Measurements from ENCODE around the gene MAPK4.
"Not testable (repeated sequence)": the region's sequence is repeated elsewhere in the genome, so short reads cannot be mapped to it uniquely, and the experiment has no call there.

MAPK4 gene

DNA sequence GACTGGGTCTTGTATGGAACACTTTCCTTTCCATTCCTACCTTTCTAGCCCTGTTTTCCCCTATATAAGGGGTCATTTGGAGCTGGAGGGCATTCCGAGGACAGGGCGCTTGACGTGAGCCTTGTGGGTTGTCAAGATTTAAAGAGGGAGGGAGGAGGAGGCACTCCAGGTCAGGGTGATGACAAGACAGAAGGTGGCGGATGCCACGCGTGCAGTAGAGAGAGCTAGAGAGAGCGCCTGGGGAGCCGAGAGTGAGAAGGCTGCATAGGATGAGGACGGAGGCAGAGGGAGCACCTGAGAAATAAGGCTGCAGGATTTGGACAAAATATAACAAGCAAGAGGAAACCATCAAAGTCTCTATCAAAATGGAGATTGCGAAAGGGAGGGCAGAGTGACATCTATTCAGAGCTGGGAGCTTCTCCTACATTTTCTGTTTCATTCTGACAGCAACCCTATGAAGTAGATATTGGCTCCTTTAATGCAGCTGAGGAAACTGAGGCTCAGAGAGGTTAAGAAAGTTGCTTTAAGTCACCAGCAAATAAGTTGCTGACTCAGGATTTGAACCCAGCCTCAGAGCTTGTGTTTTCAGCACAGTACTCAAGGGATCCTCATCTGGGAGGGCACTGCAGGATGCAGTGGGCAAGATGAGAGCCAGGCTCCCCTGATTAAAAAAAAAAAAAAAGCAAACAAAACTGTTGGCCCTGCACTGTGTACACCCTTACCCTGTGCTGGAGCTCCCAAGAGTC, 135.7 kb downstream of the MAPK4 start:
- no peak for DNase-seq

DNA sequence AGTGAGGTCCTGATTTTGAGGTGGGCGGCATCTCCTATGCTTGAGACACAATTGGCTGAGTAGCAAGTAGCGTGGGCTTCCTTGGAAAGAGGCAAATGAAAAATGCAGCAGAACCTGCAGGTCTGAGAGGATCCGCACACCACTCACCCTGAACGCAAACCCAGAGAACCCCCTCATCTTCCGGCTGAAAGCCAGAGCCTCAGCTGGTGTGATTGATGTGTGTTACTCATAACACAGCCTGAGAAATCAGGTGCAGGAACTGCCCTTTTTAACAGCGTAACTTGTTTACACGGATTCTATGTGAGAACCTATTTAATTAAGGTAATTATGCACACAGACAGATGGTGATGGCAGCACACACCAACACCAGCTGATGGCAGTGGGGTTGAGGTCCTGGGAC, 136.5 kb downstream of the MAPK4 start:
- DNase-seq, result no peak

DNA sequence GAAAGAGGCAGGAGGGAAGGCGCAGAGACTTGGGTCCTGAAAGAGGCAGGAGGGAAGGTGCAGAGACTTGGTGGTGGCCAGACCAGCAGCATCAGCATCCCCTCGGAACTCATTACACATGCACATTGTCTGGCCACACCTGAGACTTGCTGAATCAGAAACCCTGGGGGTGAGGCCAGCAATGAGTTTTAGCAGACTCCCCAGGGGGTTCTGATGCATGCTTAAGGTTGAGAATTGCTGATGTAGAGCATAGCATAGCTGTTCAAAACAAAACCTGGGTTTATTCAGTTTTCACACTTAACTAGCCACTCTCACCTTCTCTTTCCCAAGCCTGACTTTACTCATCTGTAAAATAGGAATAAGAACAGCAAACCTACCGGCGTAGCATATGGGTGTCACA, 137.0 kb downstream of the MAPK4 start:
- no peak for DNase-seq

DNA sequence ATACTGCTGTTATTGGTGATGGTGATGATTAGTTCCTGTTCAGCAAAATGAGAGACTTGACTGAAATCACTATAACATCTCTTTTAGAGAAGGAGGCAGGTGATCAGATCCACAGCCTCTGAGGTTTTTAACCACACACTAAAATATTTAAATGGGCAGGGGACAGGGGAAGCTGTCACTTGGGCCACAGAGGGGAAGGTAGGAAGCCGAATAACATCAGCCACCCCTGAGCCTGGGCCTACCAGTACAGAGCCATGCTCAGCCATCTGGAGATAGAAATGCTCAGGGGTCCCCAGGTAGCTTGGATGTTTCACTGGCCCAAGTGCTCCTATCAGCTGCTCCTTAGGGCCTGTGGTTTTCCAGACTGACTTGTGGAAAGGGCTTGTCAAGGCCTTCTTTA, 137.6 kb downstream of the MAPK4 start:
- no peak for DNase-seq

DNA sequence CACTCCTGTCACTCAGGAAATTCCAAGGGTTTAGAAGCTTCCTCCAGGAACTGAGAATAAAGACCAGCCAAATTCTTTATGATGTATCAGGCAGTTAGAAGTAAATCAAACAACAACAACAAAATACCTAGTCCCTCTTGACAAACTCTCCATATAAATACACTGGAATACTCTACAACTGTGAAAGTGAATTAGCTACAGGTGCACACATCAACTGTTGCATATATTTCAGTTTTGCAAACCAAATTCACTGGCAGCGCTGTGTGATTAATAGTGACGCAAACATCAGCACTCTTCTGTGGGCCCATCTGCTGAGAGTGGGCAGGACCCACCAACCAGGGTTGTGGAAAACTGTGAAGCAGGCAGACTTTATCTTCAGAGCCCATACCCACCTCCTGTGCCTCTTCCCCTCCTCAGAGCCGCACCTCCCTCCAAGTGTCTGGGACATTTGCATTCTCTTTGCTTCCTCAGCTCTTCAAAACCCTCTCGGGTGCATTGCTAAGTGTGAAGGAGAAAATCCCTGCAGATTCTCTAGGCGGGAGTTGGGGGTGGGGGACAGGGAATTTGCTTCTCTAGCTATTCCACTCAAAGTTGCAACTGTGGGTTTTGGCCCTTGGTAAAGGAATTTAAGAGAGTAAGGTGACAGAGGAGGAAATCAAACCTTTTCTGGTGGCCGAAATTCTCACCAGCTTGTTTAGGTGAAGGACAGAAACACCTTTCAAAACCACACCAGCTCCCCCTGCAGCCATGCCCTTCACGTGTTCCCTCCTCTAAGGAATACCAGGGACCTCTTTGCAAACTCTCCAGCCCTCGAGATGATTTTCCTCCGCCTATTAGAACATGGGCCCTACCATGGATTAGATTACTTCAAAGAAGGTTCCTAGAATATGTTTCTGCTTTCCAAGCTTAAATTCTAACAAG, 140.6 kb downstream of the MAPK4 start:
- no peak for DNase-seq

DNA sequence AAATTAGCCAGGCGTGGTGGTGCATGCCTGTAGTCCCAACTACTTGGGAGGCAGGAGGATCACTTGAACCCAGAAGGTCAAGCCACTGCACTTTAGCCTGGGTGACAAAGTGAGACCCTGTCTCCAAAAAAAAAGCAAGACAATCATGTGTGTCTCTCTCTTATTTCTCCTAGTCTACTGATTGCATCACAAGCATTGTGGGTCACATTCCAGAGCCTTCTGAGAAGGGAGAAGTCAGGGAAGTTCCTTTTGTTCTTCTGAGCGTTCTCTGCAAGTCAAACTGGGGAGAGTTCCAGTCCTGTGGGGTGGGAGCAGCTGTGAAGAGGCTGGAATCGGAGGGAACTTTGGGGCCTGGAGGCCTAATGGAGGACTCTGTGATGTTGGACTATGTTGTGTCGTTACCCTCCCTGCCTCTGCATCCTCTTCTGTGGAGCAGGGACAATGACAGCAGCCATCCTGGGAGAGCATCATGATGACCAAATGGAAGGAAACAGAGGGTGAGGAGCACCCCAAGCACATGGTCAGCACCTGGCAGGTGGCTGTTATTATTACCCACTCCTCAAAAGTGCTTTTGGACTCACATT, 144.6 kb downstream of the MAPK4 start:
- DNase-seq, result no peak

DNA sequence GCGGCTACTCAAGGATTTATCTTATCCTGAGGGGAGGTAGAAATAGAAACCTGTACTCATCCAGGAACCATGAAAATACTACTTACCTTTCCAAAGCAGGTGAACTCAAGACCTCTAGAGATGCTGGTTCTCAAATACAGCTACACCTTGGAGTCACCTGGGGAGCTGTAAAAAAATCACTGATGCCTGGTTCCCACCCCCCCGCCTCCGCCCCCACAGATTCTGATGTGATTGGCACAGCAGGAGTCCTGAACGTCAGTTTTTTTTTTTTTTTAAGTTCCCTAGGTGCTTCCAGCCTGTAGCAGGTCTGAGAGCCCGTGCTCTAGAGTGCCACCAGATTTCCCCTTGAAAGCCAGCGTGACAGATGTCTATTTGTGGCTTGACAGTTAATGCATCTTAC, 146.3 kb downstream of the MAPK4 start:
- no peak for DNase-seq

DNA sequence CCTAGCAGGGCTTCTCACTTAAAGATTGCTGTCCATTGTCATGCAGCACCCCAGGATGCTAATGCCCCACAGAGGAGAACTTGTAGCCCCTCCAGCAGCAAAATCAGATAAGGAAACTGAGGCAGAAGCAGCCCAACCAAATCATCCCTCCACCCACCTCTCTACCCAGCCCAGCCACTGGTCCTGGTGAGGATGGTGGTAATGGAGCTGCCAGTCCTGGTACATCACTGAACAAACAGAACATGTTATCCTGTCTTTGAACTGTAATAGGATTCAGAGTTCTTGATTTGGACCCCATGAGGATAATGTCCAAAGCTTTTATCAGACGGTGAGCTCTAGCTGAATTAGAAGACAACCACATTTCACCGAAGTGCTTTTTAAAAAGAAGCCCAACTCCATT, 146.8 kb downstream of the MAPK4 start:
- no peak for DNase-seq

DNA sequence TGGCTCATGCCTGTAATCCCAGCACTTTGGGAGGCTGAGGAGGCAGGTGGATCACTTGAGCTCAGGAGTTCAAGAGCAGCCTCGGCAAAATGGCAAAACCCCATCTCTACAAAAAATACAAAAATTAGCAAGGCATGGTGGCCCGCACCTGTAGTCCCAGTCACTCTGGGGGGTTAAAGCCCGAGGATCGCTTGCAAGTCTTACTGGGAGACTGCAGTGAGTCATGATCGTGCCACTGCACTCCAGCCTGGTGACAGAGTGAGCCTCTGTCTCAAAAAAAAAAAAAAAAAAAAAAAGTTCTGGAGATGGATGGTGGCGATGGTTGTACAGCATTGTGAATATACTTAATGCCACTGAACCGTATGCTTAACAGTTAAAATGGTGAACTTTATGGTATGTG, 147.4 kb downstream of the MAPK4 start:
- not testable (repeated sequence) for DNase-seq

DNA sequence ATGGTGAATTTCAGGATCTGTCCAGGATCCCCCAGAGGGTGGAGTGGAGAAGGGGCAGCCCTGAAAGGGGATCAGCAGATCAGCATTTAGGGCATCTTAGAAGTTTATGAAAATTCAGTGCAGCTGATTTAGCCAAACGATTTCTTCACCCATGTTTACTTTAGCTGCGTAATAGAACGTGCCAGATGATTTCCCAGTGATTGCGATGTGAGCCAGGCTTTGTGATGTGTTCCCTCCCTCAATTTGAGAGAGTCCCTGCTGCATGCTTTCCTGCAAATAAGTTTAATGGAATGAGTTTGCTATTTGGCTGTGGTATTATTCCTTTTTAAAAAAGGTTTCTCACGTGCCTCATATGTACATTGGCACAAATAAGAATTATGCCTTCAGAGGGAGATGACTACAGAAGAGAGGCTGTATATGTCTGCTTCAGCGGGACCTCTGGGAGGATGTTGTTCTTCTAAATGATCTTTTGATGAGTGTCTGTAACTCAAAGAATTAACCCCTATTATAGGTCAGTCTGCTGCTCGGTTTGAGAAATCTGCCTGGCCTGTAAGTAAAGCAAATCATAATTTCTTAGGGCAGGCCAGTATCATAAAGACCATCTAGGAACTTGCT, 148.1 kb downstream of the MAPK4 start:
- no peak for DNase-seq

DNA sequence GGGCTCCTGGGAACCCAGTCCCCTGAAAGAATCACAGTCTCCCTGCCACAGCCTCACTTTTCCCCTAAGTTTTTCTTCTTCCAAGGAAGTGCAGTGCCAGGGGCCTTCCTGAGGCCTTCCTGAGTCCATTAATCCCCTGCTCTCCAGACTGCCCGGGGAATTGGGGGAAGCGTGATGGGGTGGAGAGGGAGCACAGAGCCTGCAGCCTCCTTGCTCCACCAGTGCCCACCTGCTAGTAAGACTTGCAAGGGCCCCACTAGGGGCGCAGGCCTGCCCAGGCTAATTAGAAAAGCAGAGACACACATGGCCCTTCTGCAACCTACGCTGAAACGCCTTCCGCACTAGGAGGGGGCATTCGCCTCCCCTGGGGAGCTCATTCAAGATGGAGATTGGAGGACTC, 149.3 kb downstream of the MAPK4 start:
- no peak for DNase-seq

DNA sequence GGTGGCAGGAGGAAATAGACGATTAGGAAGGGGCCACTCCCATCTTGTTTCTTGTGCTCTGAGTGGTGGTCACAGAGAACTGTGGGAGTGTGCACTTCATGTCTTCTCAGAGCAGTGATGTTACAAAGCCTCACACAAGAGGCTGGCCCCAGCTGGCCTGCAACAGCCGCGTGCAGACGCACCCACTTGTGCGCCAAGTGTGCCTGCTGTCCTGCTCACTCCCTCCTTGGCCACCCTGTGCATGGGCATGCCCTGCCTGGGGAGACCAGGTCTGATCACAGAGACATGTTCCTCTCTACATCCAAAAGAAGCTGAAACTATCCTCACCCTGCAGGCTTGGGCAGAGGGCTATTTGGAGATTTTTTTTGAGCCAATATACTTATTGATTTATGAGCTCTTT, 151.5 kb downstream of the MAPK4 start:
- DNase-seq, result no peak

DNA sequence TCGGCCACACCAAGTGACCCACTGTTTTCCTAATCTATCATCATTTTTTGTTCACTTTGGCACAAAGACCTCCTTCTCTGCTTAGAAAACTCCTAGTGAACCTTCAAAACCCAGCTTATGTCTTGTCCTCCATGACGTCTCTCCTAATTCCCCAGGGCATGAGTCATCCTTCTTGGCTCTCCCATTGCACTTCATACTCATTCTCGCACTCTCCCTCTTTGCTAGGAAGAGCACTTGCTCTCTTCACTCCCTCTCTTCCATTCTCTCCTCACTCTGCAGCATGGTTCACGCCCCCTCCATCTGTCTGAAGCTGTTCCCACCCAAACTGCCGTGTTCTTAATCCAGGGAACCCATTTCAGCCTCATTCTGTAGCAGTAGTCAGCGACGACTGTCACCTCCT, 156.0 kb downstream of the MAPK4 start:
- no peak for DNase-seq

DNA sequence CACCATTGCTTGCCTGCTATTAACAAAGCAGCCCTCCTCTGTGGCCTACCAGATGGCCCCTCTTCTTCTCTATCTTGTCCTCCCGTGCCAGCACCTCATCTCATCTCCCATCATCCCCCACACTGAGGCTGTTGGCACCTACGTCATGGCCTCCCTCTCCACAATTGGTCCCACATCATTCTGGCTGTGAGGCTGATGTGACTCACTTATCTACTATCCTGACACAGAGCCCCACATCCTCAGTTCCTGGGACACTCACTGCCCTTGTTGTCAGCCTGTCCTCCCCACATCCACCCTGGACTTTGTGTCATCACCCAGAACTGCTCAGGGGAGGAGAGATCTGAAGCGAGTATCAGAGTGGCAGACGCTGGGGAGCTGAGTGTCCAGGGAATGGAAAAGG, 157.0 kb downstream of the MAPK4 start:
- DNase-seq, result no peak

DNA sequence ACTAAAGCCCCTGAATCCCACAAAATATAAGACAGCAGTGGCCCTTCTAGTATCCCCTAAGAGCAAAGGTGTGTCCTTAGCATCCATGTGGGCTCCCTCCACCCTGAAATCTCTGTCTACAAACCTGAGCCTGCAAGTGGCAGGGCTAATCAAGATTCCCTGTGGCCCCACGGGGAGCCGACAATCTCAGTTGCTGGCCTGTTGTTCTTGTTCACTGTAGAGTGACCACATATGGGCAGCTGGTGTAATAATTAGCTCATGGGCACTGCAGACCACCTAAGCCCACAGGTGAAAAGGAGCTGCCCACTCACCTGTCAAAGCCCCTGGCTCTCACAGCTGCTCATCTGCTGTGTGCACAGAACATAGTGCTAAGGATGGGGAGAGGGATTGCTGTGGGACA, 157.7 kb downstream of the MAPK4 start:
- no peak for DNase-seq

DNA sequence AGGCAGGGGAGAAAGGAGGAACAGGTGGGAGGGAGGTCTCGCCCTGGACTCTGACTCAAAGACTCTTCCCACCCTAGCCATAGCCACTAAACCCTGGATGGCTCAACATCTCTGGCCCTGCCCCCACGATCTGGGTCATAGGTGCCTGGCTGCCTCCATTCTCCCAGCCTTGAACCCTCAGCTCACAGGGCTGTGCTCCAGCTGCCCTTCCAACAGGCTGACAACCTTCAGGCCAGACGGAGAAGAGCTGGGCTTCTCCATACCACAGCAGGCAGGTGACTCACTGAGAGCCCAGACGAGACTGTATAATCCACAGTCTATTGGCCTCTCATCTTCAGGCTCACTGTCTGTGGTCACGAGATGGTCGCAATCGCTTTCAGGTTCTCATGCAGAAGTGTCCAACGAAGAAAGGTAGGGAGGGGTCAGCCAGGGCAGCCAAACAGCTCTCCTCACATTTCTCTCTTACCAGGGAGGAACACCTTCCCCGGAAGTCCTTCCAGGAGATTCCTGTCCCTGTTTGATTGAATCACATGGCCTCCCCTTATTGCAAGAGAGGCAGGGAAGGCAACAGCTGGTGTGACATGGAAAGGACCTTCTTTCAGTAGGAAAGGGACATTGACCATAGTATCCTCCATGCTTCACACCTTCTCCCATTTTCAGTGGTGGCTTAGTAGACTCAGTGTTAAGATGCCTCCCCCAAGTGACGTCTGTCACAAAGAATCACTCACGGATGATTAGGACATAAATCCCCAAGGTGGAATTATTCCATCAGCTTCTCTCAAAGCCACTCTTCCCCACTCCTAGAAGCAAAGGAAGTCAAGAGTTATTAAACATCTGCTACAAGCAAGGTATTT, 159.8 kb downstream of the MAPK4 start:
- DNase-seq, result no peak

DNA sequence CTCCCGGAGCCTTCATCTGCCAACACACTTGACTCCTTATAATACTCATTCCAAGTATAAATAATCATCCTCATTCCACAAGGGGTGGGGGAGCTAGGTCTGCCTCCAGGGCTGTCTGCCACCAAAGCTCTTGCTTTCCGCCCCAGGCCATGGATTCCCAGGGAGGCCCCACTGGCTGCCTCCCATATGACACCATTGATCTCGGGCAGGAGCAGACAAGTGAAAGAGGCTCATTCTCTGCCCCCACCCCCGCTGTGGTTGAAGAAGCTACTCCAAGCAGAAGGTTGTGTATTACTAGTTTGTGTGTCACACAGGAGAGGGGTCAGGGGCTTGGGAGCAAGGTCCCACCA, 160.4 kb downstream of the MAPK4 start:
- no peak for DNase-seq

DNA sequence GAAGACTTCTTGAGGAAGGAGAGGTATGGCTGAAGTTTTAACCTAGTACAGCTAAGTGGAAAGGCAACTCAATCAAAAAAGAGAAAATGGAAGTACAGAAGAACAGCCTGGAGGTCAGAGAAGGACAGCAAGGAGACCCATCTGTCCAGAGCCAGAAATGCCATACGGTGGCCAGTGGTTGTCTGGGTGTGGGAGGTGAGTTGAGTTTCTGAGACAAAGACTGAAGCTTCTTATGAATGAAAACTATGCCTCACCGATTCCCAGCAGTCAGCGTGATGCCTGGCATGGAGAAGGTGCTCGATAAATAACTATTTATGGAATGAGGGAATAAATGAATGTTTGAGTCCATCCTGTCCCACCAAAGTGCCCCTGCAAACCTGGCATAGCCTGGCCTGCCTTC, 161.1 kb downstream of the MAPK4 start:
- no peak for DNase-seq

DNA sequence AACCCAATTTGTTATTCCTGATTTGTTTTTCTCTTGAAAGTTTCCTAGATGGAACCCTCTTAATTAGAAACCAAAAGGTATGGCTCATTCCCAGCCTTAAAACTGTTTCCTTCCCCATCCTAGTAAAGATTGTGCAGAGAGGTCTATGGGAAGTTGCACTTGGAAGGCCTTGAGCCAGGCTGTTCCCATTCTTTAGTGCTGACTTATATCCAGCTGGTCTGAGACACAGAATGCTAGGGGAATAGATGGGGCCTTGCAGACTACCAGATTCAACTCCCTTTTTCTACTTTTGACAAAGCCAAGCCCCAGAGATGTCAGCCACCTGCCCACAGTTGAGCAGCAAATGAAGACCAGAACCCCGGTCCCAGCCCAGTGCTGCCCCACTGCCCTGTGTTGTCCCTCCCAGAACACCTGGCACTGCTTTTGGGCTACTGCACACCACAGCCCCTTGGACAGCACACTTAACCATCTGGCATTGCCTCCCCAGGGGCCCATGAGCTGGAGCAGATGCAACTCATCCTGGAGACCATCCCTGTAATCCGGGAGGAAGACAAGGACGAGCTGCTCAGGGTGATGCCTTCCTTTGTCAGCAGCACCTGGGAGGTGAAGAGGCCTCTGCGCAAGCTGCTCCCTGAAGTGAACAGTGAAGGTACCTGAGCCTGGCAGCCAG, 161.7 kb downstream of the MAPK4 start:
- no peak for DNase-seq

DNA sequence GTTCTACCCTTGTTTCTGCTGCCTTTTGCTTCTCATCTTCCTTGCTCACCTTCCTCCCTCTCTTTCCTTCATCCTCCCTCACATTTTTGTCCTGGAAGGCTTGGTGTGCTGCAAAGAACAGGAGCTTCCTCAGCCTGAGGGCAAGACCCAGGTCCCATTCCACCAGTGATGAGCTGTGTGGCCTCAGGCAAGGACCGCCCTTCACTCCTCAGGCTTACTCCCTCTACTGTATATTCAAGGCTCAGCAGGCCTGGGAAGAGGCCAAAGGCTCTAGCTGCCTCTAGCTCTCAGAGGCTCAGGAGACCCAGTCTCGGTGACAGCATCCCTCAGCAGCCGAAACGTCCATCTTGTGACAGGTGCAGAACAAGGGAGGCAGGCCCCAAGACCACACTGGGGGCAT, 162.4 kb downstream of the MAPK4 start:
- DNase-seq, result no peak

DNA sequence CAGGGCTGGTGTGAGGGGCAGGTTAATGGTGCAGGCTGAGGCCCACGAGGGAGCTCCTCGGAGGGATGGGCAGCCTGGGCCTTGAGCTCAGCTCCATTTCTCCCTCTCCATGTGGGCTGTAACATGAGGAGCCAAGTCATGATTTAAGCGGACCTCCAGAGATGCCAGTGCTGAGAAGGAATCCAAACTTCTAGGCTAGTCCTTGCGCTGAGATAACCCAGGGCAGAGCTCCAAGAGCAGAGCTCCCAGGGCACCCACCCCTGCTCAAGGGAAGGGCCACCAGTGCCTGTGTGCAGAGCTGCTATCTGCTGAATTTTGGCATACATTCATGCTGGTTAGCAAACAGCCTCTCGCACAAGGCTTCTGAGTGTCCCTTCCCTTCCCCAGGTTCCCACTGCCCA, 164.9 kb downstream of the MAPK4 start:
- DNase-seq, result no peak

DNA sequence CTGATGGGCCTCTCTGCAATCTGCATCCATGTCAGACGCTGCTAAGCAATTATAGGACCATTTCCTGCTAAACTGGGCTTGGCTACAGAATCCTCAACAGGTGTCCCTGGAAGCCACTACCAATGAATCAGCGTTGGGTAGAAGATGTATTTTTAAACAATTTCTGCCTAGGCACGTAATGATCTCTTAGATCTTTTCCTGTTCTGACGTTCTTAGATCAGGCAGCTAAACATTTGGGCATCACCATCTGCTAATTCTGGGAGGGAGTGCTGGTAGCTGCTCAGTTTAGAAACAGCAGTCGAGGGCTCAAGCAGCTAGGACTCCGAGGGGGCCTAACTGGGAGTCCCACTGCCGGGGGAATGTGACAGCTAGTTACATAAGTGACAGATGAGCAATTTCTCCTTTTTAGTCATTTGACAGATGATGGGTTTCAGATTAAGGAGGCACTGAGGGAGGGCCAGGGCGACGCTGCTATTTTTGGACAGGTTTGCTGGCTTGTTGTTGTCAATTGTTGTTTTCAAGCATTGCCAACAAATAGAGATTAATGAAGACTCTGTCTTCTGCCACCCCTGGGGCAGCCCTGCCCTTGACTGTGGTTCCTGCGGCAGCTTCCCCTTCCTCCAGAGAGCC, 167.2 kb downstream of the MAPK4 start:
- no peak for DNase-seq

All from stimulated activated CD4-positive, alpha-beta T cell treated with anti-CD3 and anti-CD28 coated beads, Interleukin-1b, Interleukin-23, amount 100 ng/mL, for 48 hours (primary cell).